Osteoblast (primary cell): ENCODE results near the gene SPRR2G. TPM values are rescaled to one million over a fixed set of nuclear protein-coding genes. Genes with fewer than 3 reads are reported as not detected.

Source experiments
- DNase-seq: peaks from one replicate; pipeline ENCODE4 v3.0.0; 2011; ENCODE audit warnings: low spot score, mixed read lengths; ENCODE audit not compliant: insufficient read length; ENCODE audit errors: missing footprints
- H2AFZ ChIP-seq: 2 replicates; pipeline ENCODE4 v1.6.0; 2011; ENCODE audit warnings: mild to moderate bottlenecking, low read length
- H3K27ac ChIP-seq: 2 replicates; pipeline ENCODE4 v1.5.1; 2011; ENCODE audit warnings: mild to moderate bottlenecking, low read depth, low read length, moderate library complexity
- H3K27me3 ChIP-seq: 2 replicates; pipeline ENCODE4 v1.6.0; 2012; ENCODE audit warnings: mild to moderate bottlenecking, control low read depth, inconsistent platforms, low read length, moderate library complexity; ENCODE audit not compliant: insufficient read depth
- H3K36me3 ChIP-seq: 2 replicates; pipeline ENCODE4 v1.5.1; 2011; ENCODE audit warnings: mild to moderate bottlenecking, low read length, control low read depth, moderate library complexity; ENCODE audit not compliant: insufficient read depth
- H3K4me1 ChIP-seq: 2 replicates; pipeline ENCODE4 v1.5.1; 2011; ENCODE audit warnings: mild to moderate bottlenecking, low read length, control low read depth, moderate library complexity; ENCODE audit not compliant: insufficient read depth
- H3K4me2 ChIP-seq: 2 replicates; pipeline ENCODE4 v1.6.0; 2011; ENCODE audit warnings: mild to moderate bottlenecking, low read length; ENCODE audit not compliant: insufficient read depth
- H3K4me3 ChIP-seq: fragments of 200-600 bp; sonication (generic); 3 replicates; pipeline ENCODE4 v1.5.1; 2012; ENCODE audit warnings: mild to moderate bottlenecking, low read length, inconsistent platforms; ENCODE audit not compliant: insufficient read depth
- H3K79me2 ChIP-seq: 2 replicates; pipeline ENCODE4 v1.6.0; 2012; ENCODE audit warnings: mild to moderate bottlenecking, low read length, control low read depth, inconsistent platforms; ENCODE audit not compliant: insufficient read depth
- H3K9me3 ChIP-seq: 2 replicates; pipeline ENCODE4 v1.5.1; 2011; ENCODE audit warnings: low read depth, low read length, control low read depth
- H4K20me1 ChIP-seq: 2 replicates; pipeline ENCODE4 v1.6.0; 2012; ENCODE audit warnings: mild to moderate bottlenecking, low read length, control low read depth; ENCODE audit not compliant: insufficient read depth
- small RNA-seq: library from RNA; depleted of rRNA; stranded (forward); fragments of <200 nt; gene quantifications from one replicate; pipeline ENCODE3, GENCODE V24; 2012
- total RNA-seq: library from RNA; depleted of rRNA; stranded (reverse); fragments of >200 nt; gene quantifications from 2 replicates; pipeline ENCODE4 v1.2.3, GENCODE V29; 2012
- TF ChIP-seq, protein P1 (sequence below): IDR thresholded peaks from 2 replicates; pipeline ENCODE4 v1.5.1; 2011; ENCODE audit warnings: mild to moderate bottlenecking, low read depth, low read length, moderate library complexity; ENCODE audit errors: extremely low read depth

The SPRR2G gene
- total RNA-seq, 1 donor: not detected

DNA sequence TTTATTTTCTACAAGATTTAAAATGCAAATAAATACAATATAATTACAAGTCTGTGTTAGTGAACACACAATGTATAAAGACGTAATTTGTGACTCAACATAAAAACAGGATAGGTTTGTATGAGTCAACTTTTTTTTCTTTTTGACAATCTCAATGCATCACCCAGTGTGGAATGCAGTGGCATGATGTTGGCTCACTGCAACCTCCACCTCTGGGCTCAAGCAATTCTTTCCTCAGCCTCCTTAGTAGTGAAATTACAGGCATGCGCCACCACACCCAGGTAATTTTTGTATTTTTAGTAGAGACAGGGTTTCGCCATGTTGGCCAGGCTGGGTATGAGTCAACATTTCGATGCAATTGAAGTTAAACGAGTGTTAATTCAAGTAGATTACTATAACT, 50.4 kb downstream of the SPRR2G start:
- TF ChIP-seq, protein P1, sequence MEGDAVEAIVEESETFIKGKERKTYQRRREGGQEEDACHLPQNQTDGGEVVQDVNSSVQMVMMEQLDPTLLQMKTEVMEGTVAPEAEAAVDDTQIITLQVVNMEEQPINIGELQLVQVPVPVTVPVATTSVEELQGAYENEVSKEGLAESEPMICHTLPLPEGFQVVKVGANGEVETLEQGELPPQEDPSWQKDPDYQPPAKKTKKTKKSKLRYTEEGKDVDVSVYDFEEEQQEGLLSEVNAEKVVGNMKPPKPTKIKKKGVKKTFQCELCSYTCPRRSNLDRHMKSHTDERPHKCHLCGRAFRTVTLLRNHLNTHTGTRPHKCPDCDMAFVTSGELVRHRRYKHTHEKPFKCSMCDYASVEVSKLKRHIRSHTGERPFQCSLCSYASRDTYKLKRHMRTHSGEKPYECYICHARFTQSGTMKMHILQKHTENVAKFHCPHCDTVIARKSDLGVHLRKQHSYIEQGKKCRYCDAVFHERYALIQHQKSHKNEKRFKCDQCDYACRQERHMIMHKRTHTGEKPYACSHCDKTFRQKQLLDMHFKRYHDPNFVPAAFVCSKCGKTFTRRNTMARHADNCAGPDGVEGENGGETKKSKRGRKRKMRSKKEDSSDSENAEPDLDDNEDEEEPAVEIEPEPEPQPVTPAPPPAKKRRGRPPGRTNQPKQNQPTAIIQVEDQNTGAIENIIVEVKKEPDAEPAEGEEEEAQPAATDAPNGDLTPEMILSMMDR: no peak
- no peaks in the 10 kb centered on the region for H3K79me2 ChIP-seq
- no peaks in the 10 kb centered on the region for H3K36me3 ChIP-seq
- H3K4me2 ChIP-seq: no peak overlapping the region
- no peak overlapping the region for H3K27ac ChIP-seq
- no peak for DNase-seq
- H2AFZ ChIP-seq: no peak overlapping the region
- no peaks in the 10 kb centered on the region for H4K20me1 ChIP-seq
- no peaks in the 10 kb centered on the region for H3K4me1 ChIP-seq
- H3K9me3 ChIP-seq: no peaks in the 10 kb centered on the region
- H3K4me3 ChIP-seq: no peak overlapping the region
- H3K27me3 ChIP-seq: no peaks in the 10 kb centered on the region

Small RNA genes within 50 kb of the gene (small RNA-seq; reads per million reads assigned to genes)
- not detected for gene SPRR2C

Other genes with a start within 250 kb of the SPRR2G start
- gene IVL, start 242.3 kb downstream of the SPRR2G start, total RNA-seq: not detected in 2 replicates
- not detected in 2 replicates for gene SPRR5, start 203.7 kb downstream of the SPRR2G start, total RNA-seq
- gene SPRR4, start 180.2 kb downstream of the SPRR2G start, total RNA-seq: not detected in 2 replicates
- not detected in 2 replicates for gene SPRR1A, start 166.8 kb downstream of the SPRR2G start, total RNA-seq
- not detected in 2 replicates for gene SPRR3, start 149.1 kb downstream of the SPRR2G start, total RNA-seq
- not detected in 2 replicates for gene SPRR1B, start 119.7 kb downstream of the SPRR2G start, total RNA-seq
- gene SPRR2D, start 109.8 kb downstream of the SPRR2G start, total RNA-seq: not detected in 2 replicates
- not detected in 2 replicates for gene SPRR2A, start 93.4 kb downstream of the SPRR2G start, total RNA-seq
- gene SPRR2B, start 79.3 kb downstream of the SPRR2G start, total RNA-seq: not detected in 2 replicates
- not detected in 2 replicates for gene SPRR2E, start 56.4 kb downstream of the SPRR2G start, total RNA-seq
- gene SPRR2F, start 37.4 kb downstream of the SPRR2G start, total RNA-seq: not detected in 2 replicates
- gene LELP1, start 52.5 kb upstream of the SPRR2G start, total RNA-seq: not detected in 2 replicates
- gene PRR9, start 66.7 kb upstream of the SPRR2G start, total RNA-seq: not detected in 2 replicates
- gene LORICRIN, start 108.8 kb upstream of the SPRR2G start, total RNA-seq: not detected in 2 replicates
- gene PGLYRP3, start 162.1 kb upstream of the SPRR2G start, total RNA-seq: not detected in 2 replicates
- gene PGLYRP4, start 198.0 kb upstream of the SPRR2G start, total RNA-seq: not detected in 2 replicates
- gene S100A9, start 207.0 kb upstream of the SPRR2G start, total RNA-seq: 0.36 and 0.59 TPM in 2 replicates
- gene S100A12, start 224.7 kb upstream of the SPRR2G start, total RNA-seq: not detected in 2 replicates
- gene S100A8, start 240.2 kb upstream of the SPRR2G start, total RNA-seq: not detected in 2 replicates